Esophagus (tissue), 2 donors: ENCODE measurements around the gene ACTL8. TPM values are rescaled to one million over a fixed set of nuclear protein-coding genes. Genes with fewer than 3 reads are reported as not detected.

Experiments used
- H3K27ac ChIP-seq, 2 donors: one replicate each; pipeline ENCODE4 v1.5.1; 2013; ENCODE audit warnings: low read depth in 2 of 2, mild to moderate bottlenecking in 2 of 2, inconsistent platforms in 1 of 2, low read length in 1 of 2, moderate library complexity in 1 of 2
- H3K27me3 ChIP-seq, 2 donors: one replicate each; pipeline ENCODE4 v1.6.1; 2013; ENCODE audit warnings: low read length in 2 of 2, control low read depth in 1 of 2, mild to moderate bottlenecking in 1 of 2; ENCODE audit not compliant: insufficient read depth in 2 of 2, control insufficient read depth in 1 of 2
- H3K36me3 ChIP-seq, 2 donors: one replicate each; pipeline ENCODE4 v1.6.1; 2013; ENCODE audit warnings: low read length in 1 of 2; ENCODE audit not compliant: control insufficient read depth in 2 of 2, insufficient read depth in 2 of 2
- H3K4me1 ChIP-seq, 2 donors: one replicate each; pipeline ENCODE4 v1.6.1; 2013; ENCODE audit warnings: low read length in 1 of 2; ENCODE audit not compliant: control insufficient read depth in 2 of 2, insufficient read depth in 2 of 2
- H3K4me3 ChIP-seq, 2 donors: one replicate each; pipeline ENCODE4 v1.5.1; 2013; ENCODE audit warnings: low read length in 2 of 2, mild to moderate bottlenecking in 2 of 2, low read depth in 1 of 2, moderate library complexity in 1 of 2
- H3K9me3 ChIP-seq, 2 donors: one replicate each; pipeline ENCODE4 v1.6.1; 2013; ENCODE audit warnings: mild to moderate bottlenecking in 2 of 2, low read depth in 1 of 2, low read length in 1 of 2, moderate library complexity in 1 of 2; ENCODE audit not compliant: control insufficient read depth in 2 of 2, insufficient read depth in 1 of 2
- WGBS, 2 donors: extraction: QIAGEN DNeasy Blood & Tissue Kit; methylation state at CpG; one replicate each; pipeline ENCODE4 v1.1.7; 2013; 5-methylcytosine and 5-hydroxymethylcytosine counted together
- polyA plus RNA-seq, 2 donors: library from polyadenylated mRNA; stranded (reverse); fragments of 200-250 nt; gene quantifications; one replicate each; pipeline ENCODE4 v1.2.3, GENCODE V29; 2013
- donor health status: healthy with polysubstance abuse.
- donor health status: Bipolar disorder and iron deficiency.

The ACTL8 gene
- polyA plus RNA-seq, 2 donors: 0.12 TPM; not detected in 1

- Histone ChIP-seq H3K27me3 (no peaks in the 10 kb centered on the region), H3K27ac (no peak overlapping the region)
- WGBS, 2 donors: 45 to 48% methylated on average over 6 of the region's 6 CpGs
Measured at GRCh38 chr1:17829579-17829978, 74.4 kb downstream of the ACTL8 start.

GRCh38 chr1:17831597-17831996 is 76.5 kb downstream of the ACTL8 start:
- Histone ChIP-seq H3K4me3 (no peak overlapping the region), H3K27me3 (no peaks in the 10 kb centered on the region), H3K4me1 (no peaks in the 10 kb centered on the region), H3K9me3 (peaks cover 0 to 3% of the 10 kb centered on the region in 2 donors), H3K27ac (no peak overlapping the region), H3K36me3 (no peaks in the 10 kb centered on the region)
- WGBS, 2 donors: 43 to 47% methylated on average over 7 of the region's 7 CpGs

More at GRCh38 chr1:17829579-17829978, 74.4 kb downstream of the ACTL8 start:
- no peak overlapping the region for H3K4me3 ChIP-seq
- H3K9me3 ChIP-seq: peaks cover 0 to 3% of the 10 kb centered on the region in 2 donors
- no peaks in the 10 kb centered on the region for H3K36me3 ChIP-seq
- no peaks in the 10 kb centered on the region for H3K4me1 ChIP-seq

DNA sequence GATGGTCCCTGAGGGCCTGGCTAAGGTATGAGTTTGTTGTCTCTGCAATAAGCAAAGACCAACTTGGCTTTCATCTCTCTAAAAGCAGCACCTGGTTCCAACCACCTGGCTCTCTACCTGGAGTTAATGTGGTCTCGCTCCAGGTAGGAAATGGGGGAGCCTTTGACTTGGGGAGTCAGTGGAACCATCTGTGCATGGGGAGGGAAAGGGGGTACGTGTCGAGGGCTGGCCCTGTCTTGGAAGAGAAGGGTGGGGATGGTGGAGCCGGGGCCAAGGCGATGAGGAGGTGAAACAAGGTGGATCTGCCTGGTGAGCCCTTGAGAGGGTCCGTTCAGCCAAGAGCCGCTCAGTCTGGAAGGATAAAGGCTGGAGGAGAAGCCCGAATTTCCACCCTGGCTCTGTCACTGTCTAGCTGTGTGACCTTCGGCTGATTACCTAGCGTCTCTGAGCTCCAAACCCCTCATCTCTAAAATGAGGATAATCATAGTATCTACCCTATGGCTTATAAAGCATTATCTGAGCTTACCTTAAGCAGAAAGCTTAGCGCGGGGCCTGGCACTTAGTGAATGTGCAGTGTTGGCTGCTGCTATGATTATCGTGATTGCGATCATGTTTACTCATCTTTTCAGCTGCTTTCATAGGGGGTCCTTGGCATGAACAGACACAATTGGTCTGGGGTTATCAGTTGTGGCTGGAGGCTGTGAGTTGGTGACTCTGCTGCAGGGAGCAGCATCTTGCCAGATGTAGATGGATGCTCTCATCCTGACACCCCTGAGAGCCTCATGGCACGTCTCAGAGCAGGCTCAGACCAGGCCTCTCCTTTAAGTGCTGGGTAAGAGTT is 78.7 kb downstream of the ACTL8 start:
- 84 to 86% methylated on average over 15 of the region's 15 CpGs for WGBS, 2 donors
- Histone ChIP-seq H3K9me3 (no peaks in the 10 kb centered on the region), H3K4me3 (no peak overlapping the region), H3K36me3 (no peaks in the 10 kb centered on the region), H3K27ac (no peak overlapping the region), H3K4me1 (no peaks in the 10 kb centered on the region), H3K27me3 (no peaks in the 10 kb centered on the region)

DNA sequence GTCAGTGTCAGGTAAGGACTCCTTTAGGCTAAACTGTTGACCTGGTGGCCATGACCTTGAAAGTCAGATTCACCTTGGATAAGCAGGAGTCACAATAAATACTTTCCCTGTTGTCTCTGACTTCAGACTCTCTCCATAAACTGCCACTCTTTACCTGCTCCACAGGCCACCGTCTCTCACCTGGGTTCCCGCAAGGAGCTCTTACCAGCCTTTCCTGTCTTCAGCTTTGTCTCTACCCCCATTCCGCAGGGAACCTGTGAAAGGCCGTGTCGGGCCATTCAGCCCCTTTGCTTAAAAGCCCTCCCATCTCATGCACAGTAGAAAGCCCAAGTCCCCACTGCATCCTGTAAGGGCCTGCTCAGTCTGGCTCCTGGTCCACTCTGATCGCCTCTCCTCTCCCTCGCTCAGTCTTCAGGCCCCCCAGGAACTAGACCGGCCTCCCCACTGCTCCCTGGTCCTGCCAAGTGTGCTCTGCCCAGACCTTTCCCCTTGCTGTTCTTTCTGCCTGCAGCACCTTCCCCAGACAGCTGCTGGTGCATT is 79.5 kb downstream of the ACTL8 start:
- Histone ChIP-seq H3K27me3 (no peaks in the 10 kb centered on the region), H3K4me1 (no peaks in the 10 kb centered on the region), H3K36me3 (no peaks in the 10 kb centered on the region), H3K27ac (no peak overlapping the region), H3K4me3 (no peak overlapping the region), H3K9me3 (no peaks in the 10 kb centered on the region)
- WGBS, 2 donors: 45 to 48% methylated on average over 8 of the region's 8 CpGs

DNA sequence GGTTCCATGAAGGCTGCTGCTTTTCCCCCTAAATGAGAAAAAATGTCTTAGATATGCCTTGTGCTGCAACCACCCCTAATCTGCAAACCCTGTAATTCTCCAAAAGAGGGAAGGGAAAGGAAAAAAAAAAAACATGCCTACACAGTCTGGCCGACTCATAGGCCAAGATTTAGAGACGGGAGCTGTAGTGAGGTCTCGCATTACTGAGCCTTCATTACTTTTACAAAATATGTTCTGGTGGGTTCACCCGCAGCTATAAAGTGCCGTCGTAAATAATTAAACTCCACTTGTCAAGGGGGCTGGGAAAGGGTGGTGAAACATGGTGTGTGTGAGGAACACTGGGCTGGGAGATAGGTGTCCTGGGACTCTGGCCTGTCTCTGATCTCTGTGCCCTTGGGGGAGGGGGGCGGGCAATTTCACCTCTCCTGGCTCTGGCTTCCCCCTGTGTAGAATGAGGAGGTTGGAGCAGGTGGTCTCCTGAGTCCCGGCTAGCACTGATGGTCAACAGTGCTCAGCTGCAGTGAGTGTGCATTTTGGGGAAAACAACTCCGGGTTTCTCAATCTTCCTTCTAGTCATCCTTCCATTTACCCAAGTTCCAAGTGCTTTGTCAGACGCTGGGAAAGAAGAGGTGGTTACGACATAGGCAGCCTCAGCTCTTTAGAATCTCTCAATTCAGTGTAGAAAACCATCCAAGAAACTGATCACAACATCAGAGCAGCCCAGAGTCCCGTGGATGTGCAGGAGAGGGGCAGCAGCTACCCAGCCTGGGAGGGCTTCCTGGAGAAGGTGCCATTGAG is 82.3 kb downstream of the ACTL8 start:
- Histone ChIP-seq H3K36me3 (no peaks in the 10 kb centered on the region), H3K4me1 (no peaks in the 10 kb centered on the region), H3K9me3 (no peaks in the 10 kb centered on the region), H3K27ac (no peak overlapping the region), H3K4me3 (no peak overlapping the region), H3K27me3 (no peaks in the 10 kb centered on the region)
- 71 to 72% methylated on average over 12 of the region's 12 CpGs for WGBS, 2 donors

- WGBS, 2 donors: 74 to 77% methylated on average over 8 of the region's 8 CpGs
- H3K27me3 ChIP-seq: peaks cover 0 to 4% of the 10 kb centered on the region in 2 donors
- no peaks in the 10 kb centered on the region for H3K9me3 ChIP-seq
- H3K4me1 ChIP-seq: no peaks in the 10 kb centered on the region
- no peaks in the 10 kb centered on the region for H3K36me3 ChIP-seq
- no peak overlapping the region for H3K27ac ChIP-seq
- no peak overlapping the region for H3K4me3 ChIP-seq
Measured at GRCh38 chr1:17839641-17840196, 84.6 kb downstream of the ACTL8 start.

GRCh38 chr1:17841944-17842343 is 86.8 kb downstream of the ACTL8 start:
- Histone ChIP-seq H3K27me3 (peaks cover 0 to 4% of the 10 kb centered on the region in 2 donors), H3K4me3 (no peak overlapping the region), H3K9me3 (no peaks in the 10 kb centered on the region), H3K36me3 (no peaks in the 10 kb centered on the region), H3K27ac (no peak overlapping the region), H3K4me1 (no peaks in the 10 kb centered on the region)
- WGBS, 2 donors: 76 to 83% methylated on average over 2 of the region's 2 CpGs

- no peaks in the 10 kb centered on the region for H3K4me1 ChIP-seq
- H3K27me3 ChIP-seq: peaks cover 0 to 4% of the 10 kb centered on the region in 2 donors
- WGBS, 2 donors: 34% methylated on average over 5 of the region's 5 CpGs
- H3K9me3 ChIP-seq: no peaks in the 10 kb centered on the region
- H3K36me3 ChIP-seq: no peaks in the 10 kb centered on the region
- no peak overlapping the region for H3K27ac ChIP-seq
- H3K4me3 ChIP-seq: no peak overlapping the region
Measured at GRCh38 chr1:17842686-17843085, 87.6 kb downstream of the ACTL8 start.

GRCh38 chr1:17844185-17844826 is 89.2 kb downstream of the ACTL8 start:
- Histone ChIP-seq H3K4me3 (no peak overlapping the region), H3K9me3 (no peaks in the 10 kb centered on the region), H3K36me3 (no peaks in the 10 kb centered on the region), H3K27me3 (peaks cover 0 to 4% of the 10 kb centered on the region in 2 donors), H3K27ac (no peak overlapping the region), H3K4me1 (no peaks in the 10 kb centered on the region)
- WGBS, 2 donors: 35 to 43% methylated on average over 10 of the region's 10 CpGs
